Right lobe of liver (tissue), 6 donors: Measurements from ENCODE around the gene ALOX15. TPM values are rescaled to one million over a fixed set of nuclear protein-coding genes. Genes with fewer than 3 reads are reported as not detected.

Source experiments
- ATAC-seq, 4 donors: fragments of 200-7000 bp; cut with Tn5 transposase; one replicate each; pipeline ENCODE4 v1.9.1; 2020; ENCODE audit warnings: mild to moderate bottlenecking in 4 of 4, moderate library complexity in 4 of 4
- DNase-seq, 3 donors: peaks; one replicate each; pipeline ENCODE4 v3.0.0-alpha.2; 2020
- H3K27ac ChIP-seq, 3 donors: fragments of 200-600 bp; one replicate each; pipeline ENCODE4 v1.8.0; 2022
- H3K27me3 ChIP-seq, 2 donors: fragments of 200-600 bp; one replicate each; pipeline ENCODE4 v1.8.0; 2022
- H3K36me3 ChIP-seq, 4 donors: fragments of 200-600 bp; sonication (generic) in 1 of 4; one replicate each; pipeline versions ENCODE4 v1.5.1 to v1.8.0; 2017 to 2022; ENCODE audit warnings: control low read depth in 1 of 4
- H3K4me1 ChIP-seq, 4 donors: fragments of 200-600 bp; sonication (generic) in 1 of 4; one replicate each; pipeline versions ENCODE4 v1.5.1 to v1.8.0; 2017 to 2022; ENCODE audit warnings: control low read depth in 1 of 4
- H3K4me3 ChIP-seq, 3 donors: fragments of 200-600 bp; one replicate each; pipeline ENCODE4 v1.8.0; 2022
- H3K9me3 ChIP-seq, 4 donors: fragments of 200-600 bp; sonication (generic) in 1 of 4; one replicate each; pipeline versions ENCODE4 v1.5.1 to v1.8.0; 2017 to 2022; ENCODE audit warnings: control low read depth in 1 of 4
- CTCF ChIP-seq, 4 donors: fragments of 200-600 bp in 3 of 4; fragments of 450-650 bp in 1 of 4; IDR thresholded peaks; one replicate each; pipeline versions ENCODE4 v1.5.1 to v1.8.0; 2016 to 2022; ENCODE audit warnings: antibody characterized with exemption in 4 of 4, mild to moderate bottlenecking in 2 of 4
- POLR2A ChIP-seq: fragments of 450-650 bp; IDR thresholded peaks from one replicate; pipeline ENCODE4 v1.6.1; 2017; ENCODE audit warnings: antibody characterized with exemption, mild to moderate bottlenecking
- WGBS: methylation state at CpG from one replicate; pipeline ENCODE4 v1.1.6; 2018; ENCODE audit warnings: low coverage, low lambda C conversion rate; ENCODE audit not compliant: insufficient coverage; ENCODE audit errors: missing lambda C conversion rate; 5-methylcytosine and 5-hydroxymethylcytosine counted together
- intact Hi-C, 2 donors: fragments of 100-400 bp; cut with DNase I; formaldehyde crosslinking; loops; one replicate each; pipeline versions ENCODE4 v1.11.2 to v1.14.1; 2022
- total RNA-seq, 6 experiments: library from RNA; depleted of rRNA in 2 of 6; stranded (reverse); fragments of >200 nt in 2 of 6; fragmentation: NEBNext Ultra II Directional in 3 of 6; extraction: Animal tissue kit (Norgen Biotek cat#: 25700) in 3 of 6; gene quantifications; one replicate each; pipeline versions ENCODE4 v1.1.0 to v1.2.4, GENCODE V29; 2016 to 2023
- donor health status: DM: no; HTN: yes; CAD: no.
- donor health status: DM: no; HTN: no; CAD: no.
- donor health status: DM: no; HTN: no; CAD: no.
- donor health status: DM: no; HTN: yes; CAD: no.
- donor health status: DM: no; HTN: yes; CAD: no.

The ALOX15 gene
- total RNA-seq, 6 experiments from 2014 or later: 0.09 to 0.53 (median 0.28) TPM; not detected in 2

DNA sequence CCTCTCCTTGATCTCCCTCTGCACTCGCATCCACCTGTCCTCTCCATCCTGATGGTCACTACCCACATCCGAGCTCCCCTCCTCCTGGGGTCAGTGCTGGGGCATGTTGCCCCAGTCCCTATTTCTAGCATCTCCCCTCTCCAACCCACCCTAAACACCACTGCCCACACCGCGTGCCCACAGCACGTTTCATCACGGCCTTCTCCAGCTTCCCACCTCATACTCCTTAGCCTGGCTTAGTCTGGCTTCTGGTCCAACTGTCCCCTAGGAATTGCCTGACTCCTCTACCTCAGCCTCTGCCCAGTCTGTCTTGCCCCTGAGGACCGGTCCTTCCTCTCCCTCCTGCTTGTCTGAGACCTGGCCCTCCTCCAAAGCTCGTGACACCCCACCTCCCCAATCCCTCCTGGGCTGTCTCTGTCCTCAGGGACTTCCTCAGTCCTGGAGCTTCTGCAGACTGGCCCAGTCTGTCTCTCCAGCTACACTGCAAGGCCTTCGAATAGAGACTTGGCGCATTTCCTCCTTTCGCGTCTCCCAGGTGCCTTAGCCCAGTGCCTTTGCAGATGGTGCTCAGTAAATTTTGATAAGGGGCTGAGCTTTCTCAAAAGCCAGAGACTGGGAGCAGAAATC, 4.9 kb downstream of the ALOX15 start:
- Histone ChIP-seq H3K4me1 (no peaks in the 10 kb centered on the region), H3K4me3 (no peak overlapping the region), H3K27me3 (no peaks in the 10 kb centered on the region), H3K36me3 (no peaks in the 10 kb centered on the region), H3K9me3 (no peaks in the 10 kb centered on the region), H3K27ac (no peak overlapping the region)
- no peak for ATAC-seq
- DNase-seq: no peak
- TF ChIP-seq CTCF (IDR thresholded peaks at IDR 0.05): no peak
- 53% methylated on average over 11 of the region's 12 CpGs for WGBS
- intact Hi-C loops: no loop called here

- ATAC-seq (peak in 3 of 4 donors; percentile 22 to 67 (median 37)), DNase-seq (no peak)
- no peak overlapping the region for H3K4me3 ChIP-seq
- no peaks in the 10 kb centered on the region for H3K36me3 ChIP-seq
- no peak overlapping the region for H3K27ac ChIP-seq
- H3K9me3 ChIP-seq: no peaks in the 10 kb centered on the region
- 5% methylated on average over 5 of the region's 10 CpGs for WGBS
- intact Hi-C loops: no loop called here
- TF ChIP-seq CTCF (IDR thresholded peaks at IDR 0.05): no peak
- no peak for TF ChIP-seq POLR2A
- H3K27me3 ChIP-seq: no peaks in the 10 kb centered on the region
- no peaks in the 10 kb centered on the region for H3K4me1 ChIP-seq
Measured at GRCh38 chr17:4635823-4636375, 5.6 kb downstream of the ALOX15 start.

DNA sequence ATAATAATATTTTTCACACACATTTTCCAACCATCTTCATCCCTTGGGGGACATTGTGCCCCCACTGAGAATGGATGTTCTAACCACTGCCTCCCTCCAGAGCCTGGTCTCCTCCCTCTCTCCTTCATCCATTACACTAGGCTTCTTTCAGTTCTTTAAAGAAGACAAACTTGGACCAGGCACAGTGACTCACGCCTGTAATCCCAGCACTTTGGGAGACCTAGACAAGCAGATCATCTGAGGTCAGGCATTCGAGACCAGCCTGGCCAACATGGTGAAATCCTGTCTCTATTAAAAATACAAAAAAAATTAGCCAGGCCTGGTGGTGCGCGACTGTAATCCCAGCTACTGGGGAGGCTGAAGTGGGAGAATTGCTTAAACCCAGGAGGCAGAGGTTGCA, 6.5 kb downstream of the ALOX15 start:
- Histone ChIP-seq H3K27ac (no peak overlapping the region), H3K9me3 (no peaks in the 10 kb centered on the region), H3K36me3 (no peaks in the 10 kb centered on the region), H3K4me1 (no peaks in the 10 kb centered on the region), H3K4me3 (no peak overlapping the region), H3K27me3 (no peaks in the 10 kb centered on the region)
- intact Hi-C loops: no loop called here
- 62% methylated on average over 4 of the region's 4 CpGs for WGBS
- ATAC-seq: no peak
- no peak for DNase-seq
- no peak for TF ChIP-seq POLR2A
- TF ChIP-seq CTCF (IDR thresholded peaks at IDR 0.05): no peak

DNA sequence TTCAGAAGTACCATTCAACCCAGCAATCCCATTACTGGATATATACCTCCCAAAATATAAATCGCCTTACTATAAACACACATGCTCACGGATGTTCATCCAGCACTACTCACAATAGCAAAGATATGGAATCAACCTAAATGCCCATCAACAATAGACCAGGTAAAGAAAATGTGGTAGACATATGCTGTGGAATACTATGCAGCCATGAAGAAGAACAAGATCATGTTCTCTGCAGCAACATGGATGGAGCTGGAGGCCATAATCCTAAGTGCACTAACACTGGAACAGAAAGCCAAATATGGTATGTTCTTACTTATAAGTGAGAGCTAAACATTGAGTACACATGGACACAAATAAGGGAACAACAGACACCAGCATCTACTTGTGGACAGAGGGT, 7.8 kb downstream of the ALOX15 start:
- no peak for ATAC-seq
- Histone ChIP-seq H3K9me3 (no peaks in the 10 kb centered on the region), H3K4me1 (no peaks in the 10 kb centered on the region), H3K4me3 (no peak overlapping the region), H3K27me3 (no peaks in the 10 kb centered on the region), H3K36me3 (no peaks in the 10 kb centered on the region), H3K27ac (no peak overlapping the region)
- WGBS: 78% methylated on average over 2 of the region's 2 CpGs
- no peak for TF ChIP-seq POLR2A
- TF ChIP-seq CTCF (IDR thresholded peaks at IDR 0.05): no peak
- no peak for DNase-seq
- intact Hi-C loops: no loop called here
